HG02943 (cell line): ENCODE data around the gene SRP68.

Experiments
- ATAC-seq: cut with Tn5 transposase; IDR thresholded peaks from one replicate; pipeline ENCODE4 v1.9.1; 2021; ENCODE audit warnings: mild to moderate bottlenecking, low read depth, moderate library complexity; ENCODE audit not compliant: unreplicated experiment

SRP68 gene

DNA sequence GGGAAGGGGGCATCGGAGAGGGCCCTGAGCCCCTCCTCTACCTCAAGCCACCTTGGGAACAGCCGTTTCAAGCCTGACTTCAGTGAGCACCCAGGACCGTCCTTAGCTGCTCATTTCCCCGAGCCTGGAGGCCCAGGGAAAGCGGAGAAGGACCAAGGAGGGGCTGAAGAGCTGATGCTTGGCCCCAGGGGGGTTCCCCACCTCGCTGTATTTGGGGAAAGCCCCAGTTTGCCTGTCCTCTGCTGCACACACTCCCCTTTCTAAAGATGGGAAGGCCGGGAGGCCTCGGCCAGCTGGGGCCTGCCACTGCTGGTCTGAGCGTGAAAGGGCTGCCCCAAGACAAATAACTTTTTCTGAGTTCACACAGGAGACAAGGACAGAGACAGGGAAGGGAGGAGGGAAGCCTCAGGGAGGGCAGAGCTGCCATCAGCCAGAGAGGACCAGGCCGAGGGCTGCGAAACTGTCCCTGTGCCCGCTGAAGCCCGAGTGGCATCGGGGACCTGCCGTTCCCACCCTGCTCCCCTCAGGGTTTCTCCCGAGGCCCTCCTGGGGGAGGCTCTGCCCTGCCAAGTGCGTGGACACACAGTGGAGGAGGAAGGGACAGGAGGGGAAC is 18.3 kb upstream of the SRP68 start:
- no peak for ATAC-seq

DNA sequence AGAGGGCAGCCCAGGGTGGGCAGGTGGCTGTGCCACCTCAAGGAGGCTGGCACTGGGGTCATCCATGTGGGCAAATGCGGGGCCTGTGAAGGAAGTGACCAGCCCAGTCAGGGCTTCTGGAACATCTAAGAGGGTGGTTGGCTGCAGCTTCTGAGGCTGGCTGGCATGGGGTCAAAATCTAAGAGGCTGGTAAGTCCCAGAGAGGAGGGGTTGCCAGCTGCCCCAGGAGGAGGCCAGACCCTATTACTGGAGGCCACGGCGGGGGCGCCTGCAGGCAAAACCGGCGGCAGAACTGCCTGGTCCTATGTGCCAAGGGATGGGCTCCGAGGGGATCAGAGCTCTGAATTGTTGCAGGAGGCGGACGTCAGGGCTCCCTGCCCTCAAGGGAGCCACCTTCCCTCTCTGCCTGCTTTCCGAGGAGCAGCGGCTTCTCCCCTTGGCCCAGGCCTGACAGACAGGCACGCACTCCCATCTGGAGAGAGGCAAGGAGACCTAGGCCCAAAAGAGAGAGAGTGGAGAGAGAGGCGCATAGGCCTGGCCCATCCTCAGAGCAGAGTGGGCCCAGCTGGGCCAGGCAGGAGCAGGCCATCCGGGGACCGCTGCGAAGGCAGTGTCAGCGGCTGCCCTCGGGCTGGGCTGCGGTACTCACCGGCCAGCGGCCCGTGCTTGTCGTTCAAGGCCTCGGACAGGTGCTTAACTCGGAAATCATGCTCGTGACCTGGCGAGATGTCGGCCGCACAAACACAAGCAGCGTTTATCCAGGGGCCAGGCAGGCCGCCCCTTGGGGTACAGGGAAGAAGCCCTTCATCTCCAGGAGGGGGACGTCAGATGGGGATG is 17.6 kb upstream of the SRP68 start:
- ATAC-seq: no peak

DNA sequence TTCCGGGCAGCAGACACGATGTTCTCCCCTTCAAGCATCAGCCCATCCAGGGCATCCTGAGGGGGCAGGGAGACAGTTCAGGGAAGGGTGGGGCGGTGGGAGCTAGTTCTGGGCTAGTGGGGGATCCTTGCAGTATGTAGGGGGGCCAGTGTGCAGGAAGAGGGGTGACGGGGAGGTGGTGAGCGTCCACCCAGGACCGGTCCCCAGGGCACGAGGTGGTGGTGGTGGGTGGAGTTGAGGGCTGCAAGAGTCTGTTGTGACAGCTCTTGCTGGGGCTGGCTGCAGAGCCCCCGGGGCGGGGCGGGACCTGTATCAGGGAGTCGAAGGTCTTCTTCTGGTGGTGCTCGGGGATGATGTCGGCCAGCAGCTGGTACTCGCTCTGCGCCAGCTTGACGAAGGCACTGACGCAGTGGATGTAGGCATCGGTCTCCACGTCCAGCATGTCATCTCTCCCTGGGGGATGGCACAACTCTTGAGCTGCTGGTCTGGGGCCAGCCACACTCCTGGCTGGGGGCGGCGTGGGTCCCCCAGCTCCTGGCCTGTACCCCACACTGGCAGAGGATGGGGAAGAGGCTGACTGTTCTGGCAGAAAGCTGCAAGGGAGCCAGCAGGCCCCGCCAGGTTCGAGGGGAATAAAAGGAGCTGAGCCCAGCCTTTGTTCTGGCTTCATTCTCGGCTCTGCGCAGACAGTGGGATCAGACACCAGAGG is 16.7 kb upstream of the SRP68 start:
- ATAC-seq: no peak

DNA sequence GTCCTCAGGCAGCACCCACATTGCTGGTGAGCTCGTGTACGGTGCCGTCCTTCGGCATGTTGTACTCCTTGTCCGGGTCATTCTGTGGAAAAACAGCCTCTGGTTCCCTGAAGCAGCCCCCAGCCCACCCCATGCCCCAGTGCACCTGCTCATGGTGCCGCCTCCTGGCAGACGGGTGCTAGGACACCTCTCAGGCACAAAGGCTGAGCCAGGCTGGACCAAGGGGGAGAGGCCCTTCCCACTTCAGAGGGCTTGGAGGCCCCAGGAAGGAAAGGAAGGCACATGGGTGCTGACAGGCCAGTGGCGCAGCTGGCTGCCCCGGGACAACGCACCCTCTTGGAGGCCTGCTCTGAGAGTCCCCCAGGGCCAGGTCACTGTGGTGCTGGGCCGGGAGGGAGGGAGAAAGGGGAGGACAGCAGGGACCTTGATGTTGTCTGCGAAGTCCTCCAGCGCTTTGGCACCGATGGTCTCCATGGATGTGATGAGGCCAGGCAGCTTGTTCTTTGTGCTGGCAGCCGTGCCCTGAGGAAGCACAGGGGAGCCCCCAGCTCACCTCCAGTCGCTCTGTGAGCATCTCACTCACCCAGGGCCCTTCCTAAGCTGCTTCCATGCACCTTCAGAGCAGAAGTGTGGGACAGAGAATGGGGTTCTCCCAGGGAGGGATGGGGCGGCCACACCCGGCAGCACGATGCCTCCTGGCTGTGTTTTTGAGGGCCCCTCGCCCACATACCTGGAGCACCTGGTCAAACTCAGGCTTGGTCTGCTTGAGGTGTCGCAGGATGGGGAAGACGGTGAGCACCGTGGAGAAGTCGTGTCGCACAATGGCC is 15.9 kb upstream of the SRP68 start:
- no peak for ATAC-seq

DNA sequence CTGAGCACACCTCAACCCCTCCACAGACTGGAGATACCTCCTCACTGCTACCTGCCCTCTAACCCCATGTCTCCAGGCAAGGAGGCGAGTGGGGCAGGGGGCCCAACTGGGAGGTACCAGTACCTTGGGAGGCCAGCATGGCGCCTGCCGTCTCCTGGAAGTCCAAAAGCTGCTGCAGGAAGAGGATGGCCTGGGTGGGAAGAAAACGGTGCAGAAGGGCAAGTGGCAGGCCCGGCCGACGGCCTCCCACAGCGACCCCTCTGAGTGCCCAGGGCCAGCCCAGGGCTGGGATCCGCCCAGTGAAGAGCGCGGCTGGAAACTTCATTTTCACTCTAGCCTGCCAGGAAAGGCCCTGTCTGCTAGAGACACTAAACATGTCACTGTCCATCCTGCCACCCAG is 15.2 kb upstream of the SRP68 start:
- no peak for ATAC-seq

DNA sequence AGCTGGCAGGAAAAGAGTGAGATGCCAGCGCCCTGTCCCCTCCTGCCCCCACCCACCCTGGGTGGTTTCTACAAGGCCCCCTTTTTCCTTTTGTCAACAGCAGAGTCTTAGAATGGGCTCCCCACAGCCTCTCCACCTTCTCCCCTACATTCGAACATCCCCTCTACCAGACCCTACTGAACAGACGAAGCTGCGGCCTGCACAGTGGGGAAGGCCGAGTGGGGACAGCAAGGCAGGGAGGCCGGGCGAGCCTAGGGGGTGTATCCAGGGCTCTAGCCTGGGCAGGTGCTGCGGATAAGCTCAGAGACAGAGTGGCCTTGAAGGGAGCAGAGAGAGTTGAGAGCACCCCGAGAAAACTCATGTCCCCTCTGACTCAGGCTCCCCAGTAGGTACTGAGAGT is 14.1 kb upstream of the SRP68 start:
- no peak for ATAC-seq

DNA sequence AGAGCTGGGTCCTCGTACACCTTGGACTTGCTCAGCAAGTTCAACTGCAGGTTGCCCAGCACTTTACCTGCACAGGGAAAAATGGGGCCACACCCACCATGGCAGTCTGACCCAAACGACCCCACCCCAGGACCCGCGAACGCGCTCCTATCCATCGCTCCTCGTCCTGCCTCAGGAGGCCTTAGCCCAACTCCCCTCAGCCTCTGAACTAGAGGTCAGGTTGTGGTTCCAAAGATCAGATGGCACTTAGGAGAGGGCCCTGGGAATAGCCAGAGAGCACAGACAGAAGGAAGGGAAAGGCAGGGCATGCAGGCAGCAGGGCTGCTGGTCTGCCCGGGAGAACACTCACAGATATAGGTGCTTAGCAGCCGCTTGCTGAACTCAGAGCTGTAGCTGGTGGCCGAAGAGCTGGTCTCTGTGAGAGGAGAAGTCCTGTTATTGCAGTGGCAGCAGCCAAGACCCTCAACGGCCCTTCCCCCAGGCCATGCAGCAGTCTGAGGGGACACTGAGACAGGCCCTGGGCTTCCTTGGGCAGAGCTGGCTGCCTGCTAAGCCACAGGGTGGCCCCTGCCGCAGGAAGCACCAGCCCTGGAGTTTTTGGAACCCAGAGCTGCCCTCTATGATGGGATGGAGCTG is 13.5 kb upstream of the SRP68 start:
- no peak for ATAC-seq

DNA sequence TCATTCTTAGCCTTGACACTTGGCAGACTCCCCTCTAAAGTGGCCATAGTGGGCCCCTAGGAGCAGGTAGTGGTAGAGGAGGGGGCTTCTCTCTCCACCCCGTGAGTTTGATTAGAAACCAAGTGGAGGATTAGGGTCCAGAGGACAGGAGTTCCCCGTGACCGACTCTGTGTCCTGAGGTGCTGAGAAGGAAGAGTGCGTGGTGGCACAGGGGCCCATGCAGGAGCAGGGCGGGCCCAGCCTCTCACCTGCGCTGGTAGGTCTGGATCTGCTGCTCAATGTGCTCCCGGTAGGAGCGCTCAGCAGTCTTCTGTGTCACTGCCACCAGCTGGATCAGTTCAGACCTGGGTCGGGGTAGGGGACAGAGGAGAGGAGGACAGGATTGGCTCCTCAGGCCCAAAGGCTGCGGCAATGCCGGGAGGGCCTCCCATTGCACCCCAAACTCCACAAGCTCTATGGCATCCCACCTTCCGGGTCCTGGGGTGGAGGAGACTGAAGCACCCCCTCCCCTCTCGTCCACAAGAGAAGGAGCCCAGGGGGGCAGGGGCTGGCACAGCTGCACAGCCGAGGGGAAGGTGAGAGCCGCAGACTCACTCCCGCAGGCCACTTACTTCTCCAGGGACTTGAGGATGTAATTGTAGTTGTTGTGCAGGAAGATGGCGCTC is 12.9 kb upstream of the SRP68 start:
- ATAC-seq: no peak

DNA sequence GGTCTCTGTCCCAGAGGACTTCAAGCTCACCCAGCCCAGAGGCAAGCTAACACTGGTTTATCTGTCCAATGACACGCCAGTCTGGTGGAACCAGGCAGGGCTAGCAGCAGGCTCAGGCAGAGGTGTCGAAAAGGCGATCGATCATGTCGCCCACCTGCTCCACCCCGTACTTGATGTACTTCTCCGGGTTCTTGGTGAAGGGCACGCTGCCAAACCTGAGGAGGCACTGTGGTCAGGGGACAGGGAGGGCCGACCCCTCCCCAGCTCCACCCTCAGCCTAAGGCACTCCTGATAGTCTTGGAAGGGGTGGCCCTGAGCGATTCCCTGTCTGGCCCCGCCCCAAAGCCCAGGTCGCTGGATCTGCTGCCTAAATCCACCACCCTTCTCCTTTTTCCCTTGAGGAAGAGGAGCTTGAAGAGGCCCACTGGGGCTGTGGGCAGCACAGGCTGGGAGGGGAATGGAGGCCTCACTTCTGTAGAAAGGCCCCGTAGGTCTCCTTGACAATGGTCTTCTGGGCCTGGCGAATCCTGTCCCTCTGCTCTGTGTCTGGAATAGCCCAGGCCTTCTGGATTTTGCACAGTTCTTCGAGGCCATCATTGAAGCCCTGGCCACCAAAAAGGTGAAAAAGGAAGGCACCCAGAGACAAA is 11.3 kb upstream of the SRP68 start:
- ATAC-seq: no peak

DNA sequence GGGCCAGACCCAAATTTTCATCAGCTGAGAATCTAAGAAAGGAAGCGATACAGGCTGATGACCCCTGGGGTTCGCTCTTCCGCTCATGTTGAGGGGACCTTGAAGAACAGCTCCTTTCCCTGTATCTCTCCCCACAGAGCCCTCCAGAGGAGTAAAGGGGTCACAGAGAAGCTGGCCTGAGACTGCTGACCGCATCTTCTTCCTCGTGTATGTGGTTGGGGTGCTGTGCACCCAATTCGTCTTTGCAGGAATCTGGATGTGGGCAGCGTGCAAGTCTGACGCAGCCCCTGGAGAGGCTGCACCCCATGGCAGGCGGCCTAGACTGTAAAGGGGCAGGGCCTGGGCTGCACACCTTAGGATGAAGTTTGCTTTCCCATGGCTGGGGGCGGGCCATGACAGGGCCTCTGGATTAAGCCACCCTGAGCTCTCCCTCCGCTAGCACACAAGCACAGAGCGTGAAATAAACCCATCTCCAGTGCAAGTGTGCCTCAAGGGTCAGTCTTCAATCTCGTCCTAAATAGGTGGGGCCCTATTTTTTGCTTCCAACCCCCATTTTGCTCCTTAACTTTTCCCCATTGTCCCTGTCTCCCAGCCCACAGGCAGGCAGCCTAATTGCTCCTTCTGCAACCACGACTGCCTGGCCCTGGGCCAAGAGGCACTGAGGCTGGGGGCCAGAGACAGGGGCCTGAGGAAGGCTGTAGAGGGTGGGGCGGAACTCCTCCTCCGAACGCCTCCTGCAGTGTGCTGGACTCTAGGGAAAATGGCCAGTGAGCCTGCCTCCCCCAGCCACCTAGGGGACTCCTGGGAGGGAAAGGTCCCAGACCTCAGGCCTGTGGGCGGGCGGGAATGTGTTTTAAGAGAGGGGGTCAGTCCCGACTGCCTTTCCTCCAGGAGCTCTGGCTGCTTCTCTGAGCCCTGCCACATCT is 10.3 kb upstream of the SRP68 start:
- no peak for ATAC-seq

DNA sequence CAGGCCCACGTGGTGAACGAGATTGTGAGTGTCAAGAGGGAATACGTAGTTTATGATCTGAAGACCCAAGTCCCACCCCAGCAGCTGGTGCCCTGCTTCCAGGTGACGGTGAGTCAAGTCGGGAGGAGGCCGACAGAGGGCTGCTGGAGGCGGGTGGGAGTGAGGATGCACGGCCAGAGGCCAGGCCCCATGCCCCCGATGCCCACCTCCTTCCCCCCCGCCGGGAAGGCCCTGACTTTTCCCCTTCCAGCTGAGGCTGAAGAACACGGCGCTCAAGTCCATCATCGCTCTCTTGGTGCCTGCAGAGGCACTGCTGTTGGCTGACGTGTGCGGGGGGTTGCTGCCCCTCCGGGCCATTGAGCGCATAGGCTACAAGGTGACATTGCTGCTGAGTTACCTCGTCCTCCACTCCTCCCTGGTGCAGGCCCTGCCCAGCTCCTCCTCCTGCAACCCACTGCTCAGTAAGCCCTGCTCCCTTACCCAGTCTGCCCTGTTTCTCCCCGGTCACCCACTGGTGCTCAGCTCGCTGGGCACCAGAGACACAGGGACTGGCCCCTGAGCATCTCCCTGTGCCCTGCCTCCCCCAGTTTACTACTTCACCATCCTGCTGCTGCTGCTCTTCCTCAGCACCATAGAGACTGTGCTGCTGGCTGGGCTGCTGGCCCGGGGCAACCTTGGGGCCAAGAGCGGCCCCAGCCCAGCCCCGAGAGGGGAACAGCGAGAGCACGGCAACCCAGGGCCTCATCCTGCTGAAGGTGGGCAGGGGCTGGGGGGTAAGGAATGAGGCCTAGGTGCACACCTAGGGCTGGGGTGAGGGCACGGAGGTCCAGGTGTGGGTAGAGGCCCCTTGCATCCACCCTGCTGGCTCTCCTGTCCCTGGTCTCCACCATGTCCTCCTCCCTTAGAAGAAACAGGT is 9.2 kb upstream of the SRP68 start:
- ATAC-seq: no peak

DNA sequence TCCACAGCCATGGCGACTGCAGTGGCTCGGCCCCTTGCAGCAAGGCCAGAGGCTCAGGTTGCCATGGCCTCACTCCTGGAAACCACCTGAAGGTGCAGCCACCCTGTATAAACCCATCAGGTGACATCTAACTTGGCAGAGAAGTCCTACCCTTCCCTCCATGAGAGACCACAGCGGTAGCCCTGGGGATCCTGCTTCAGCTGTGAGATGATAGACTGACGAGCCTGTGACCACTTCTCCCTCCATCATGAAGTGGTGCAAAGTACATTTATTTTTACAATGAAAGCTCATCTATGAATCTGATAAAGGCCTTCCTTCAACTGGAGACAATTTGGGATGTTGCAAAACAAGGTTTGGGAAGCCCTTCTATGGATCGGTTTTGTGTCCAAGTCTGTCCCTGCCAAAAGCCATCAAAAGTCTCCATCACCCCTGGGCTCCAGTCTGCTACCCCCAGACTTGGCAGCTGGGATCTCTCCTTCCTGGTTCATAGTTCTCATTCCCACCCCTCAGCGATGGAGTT is 8.5 kb upstream of the SRP68 start:
- ATAC-seq: no peak

DNA sequence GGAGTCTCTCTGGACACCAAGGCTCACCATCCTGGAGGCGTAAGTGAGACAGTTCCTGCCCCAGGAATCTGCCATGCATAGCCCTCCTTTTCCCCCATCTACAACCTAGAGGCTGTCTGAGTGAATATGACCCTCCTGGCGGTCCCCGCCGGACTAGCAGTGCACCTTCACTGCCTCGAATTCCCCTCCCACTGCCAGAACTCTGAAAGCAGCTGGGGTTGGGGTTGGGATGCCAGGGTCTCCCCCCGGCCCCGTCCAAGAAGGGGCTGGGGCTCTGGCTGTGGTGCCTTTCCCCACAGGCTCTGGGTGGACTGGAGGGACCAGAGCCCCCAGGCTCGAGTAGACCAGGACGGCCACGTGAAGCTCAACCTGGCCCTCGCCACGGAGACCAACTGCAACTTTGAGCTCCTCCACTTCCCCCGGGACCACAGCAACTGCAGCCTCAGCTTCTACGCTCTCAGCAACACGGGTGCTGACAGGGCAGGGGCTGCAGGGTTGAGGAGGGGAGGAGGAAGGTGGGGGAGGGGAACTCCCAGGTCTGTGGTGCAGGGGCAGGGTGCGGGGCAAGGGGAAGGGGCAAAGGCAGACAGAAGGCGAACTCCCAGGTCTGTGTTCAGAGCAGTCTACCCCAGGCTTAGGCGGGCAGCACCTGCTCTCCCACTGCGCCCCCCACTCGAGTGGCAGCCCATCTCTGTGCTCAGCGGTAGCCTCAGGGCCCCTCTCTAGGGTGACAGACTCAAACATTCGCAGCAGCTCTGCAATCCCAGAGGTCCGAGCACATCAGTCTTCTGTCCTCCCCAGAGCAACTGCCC is 7.8 kb upstream of the SRP68 start:
- no peak for ATAC-seq

DNA sequence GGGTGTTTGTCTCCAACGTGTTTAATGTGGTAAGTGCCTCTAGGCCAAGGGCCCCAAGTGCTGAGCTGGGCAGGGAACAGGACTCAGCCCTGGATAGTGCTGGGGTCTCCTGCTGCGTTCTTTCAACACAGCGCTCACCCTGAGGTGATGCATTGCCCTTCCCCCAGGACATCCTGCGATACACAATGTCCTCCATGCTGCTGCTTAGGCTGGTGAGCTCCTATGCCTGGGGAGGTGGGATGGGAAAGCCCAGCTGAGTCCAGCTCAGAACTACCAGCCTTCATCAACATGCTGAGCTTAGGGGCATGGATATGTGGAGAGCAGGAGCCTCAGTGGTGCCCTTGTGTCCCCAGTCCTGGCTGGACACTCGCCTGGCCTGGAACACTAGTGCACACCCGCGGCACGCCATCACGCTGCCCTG is 7.2 kb upstream of the SRP68 start:
- ATAC-seq: no peak

DNA sequence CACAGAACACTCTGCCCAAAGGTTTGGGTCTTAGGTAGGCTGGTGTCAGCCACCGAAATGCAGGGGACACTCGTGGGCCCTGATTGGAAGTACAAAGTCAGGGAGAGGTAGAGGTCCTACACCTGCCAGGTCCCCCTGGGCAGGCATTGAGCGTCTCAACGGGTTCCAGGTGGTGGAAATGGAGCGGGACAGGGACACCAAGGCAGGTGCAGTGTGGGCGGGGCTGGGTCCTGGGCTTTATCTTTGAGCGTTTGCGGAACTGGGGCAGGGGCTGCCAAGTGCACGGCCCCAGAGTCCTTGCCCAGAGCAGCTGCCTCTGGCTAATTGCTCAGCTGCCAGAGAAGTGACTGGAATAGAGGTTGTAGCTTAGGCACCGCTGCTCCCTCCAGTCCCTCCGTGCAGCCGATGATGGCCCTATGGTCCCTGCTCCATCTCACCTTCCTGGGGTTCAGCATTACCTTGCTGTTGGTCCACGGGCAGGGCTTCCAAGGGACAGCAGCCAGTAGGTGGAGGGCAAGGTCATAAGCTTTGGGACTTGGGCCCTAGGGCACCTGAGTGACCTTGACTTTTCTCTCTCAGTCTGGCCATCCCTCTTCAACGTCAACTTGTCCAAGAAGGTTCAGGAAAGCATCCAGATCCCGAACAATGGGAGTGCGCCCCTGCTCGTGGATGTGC is 6.7 kb upstream of the SRP68 start, which contains the start of gene ZACN:
Gene ZACN, plus strand, starts transcription at position 323 of the 675 bp plus-strand sequence. Its CDS starts 83 bp downstream, at position 406.
- no peak for ATAC-seq
